Measurements from ENCODE around the gene ERI3. TPM values are rescaled to one million over a fixed set of nuclear protein-coding genes. Genes with fewer than 3 reads are reported as not detected.

ERI3 gene
- total and polyA plus RNA-seq, 2 of the 13 experiments (the other 11 are each of a cell fraction or from before 2014, with no cell fraction given), result 35.6 to 35.9 TPM

DNA sequence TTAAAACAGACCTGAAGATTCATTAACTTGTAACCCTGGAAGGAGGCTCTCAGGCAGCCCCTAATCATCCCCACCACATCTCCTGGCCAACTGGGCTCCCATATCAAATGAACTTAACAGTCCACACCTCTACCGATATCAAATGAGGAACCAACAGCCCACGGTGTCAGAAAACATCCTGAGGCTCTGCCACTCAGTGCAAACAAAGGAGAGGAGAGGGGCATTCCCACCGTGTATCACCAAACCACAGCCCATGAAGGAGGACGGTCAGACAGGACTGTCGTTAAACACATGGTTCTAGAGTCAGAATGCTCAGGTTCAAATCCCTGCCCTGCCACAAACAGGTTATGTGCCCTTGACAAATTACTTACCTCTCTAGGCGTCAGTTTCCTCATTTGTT is 52.5 kb downstream of the ERI3 start:
- in situ Hi-C loops (cut with HindIII; ENCODE audit: extremely low pct_ligation_motif_present, low pct_unique_long_range_greater_than_20kb) (no loop called here), intact Hi-C loops (cut with micrococcal nuclease; ENCODE audit: unreplicated experiment) (no loop called here)
- Histone ChIP-seq H3K4me3 (replicated peaks in 1 of 3; ENCODE audit: insufficient read depth in 1 of 3, low read depth in 2 of 3, low read length in 3 of 3) (no peak overlapping the region), H3K9ac (ENCODE audit: insufficient read depth, low read depth, low read length) (no peak overlapping the region), H2AFZ (ENCODE audit: low read length) (no peak overlapping the region), H3K4me1 (ENCODE audit: insufficient read depth, low read length) (peaks cover 23% of the 10 kb centered on the region), H3K4me2 (ENCODE audit: low read depth, low read length) (no peak overlapping the region), H3K27ac (ENCODE audit: extremely low read length, insufficient read depth, low read length) (no peak overlapping the region), H3K36me3 (replicated peaks in 1 of 2; ENCODE audit: control insufficient read depth in 1 of 2, insufficient read depth in 2 of 2, low read length in 2 of 2) (peaks cover 24 to 45% of the 10 kb centered on the region in 2 experiments), H3K79me2 (ENCODE audit: insufficient read depth, low read length) (no peaks in the 10 kb centered on the region), H3K9me3 (ENCODE audit: low read length) (no peaks in the 10 kb centered on the region), H4K20me1 (ENCODE audit: insufficient read depth, low read length) (no peaks in the 10 kb centered on the region), H3K27me3 (ENCODE audit: control insufficient read depth in 1 of 2, insufficient read depth in 2 of 2, low read length in 2 of 2) (no peaks in the 10 kb centered on the region)
- DNase-seq (ENCODE audit: low spot score) (no peak), ATAC-seq (no peak), FAIRE-seq (no peak)
- ChIA-PET CTCF (ENCODE audit: low intra/inter-chr PET ratio, low total read pairs) (no interaction called here), POLR2A (no interaction called here)
- BruUV-seq (replicated peaks), result no TSS peak
- WGBS (ENCODE audit: low lambda C conversion rate), result 94% methylated on average over 6 of the region's 6 CpGs
- TF ChIP-seq, protein P1, sequence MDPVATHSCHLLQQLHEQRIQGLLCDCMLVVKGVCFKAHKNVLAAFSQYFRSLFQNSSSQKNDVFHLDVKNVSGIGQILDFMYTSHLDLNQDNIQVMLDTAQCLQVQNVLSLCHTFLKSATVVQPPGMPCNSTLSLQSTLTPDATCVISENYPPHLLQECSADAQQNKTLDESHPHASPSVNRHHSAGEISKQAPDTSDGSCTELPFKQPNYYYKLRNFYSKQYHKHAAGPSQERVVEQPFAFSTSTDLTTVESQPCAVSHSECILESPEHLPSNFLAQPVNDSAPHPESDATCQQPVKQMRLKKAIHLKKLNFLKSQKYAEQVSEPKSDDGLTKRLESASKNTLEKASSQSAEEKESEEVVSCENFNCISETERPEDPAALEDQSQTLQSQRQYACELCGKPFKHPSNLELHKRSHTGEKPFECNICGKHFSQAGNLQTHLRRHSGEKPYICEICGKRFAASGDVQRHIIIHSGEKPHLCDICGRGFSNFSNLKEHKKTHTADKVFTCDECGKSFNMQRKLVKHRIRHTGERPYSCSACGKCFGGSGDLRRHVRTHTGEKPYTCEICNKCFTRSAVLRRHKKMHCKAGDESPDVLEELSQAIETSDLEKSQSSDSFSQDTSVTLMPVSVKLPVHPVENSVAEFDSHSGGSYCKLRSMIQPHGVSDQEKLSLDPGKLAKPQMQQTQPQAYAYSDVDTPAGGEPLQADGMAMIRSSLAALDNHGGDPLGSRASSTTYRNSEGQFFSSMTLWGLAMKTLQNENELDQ (CRISPR knock-in tag; IDR thresholded peaks at IDR 0.05; ENCODE audit: borderline replicate concordance), result no peak
- TF ChIP-seq CREB1 (IDR thresholded peaks at IDR 0.05) (no peak), CREB1 (CRISPR knock-in tag; IDR thresholded peaks at IDR 0.05) (no peak), KLF6 (CRISPR knock-in tag; IDR thresholded peaks at IDR 0.05) (no peak), NFAT5 (CRISPR knock-in tag; IDR thresholded peaks at IDR 0.05) (no peak), GATA4 (IDR thresholded peaks at IDR 0.05; ENCODE audit: borderline replicate concordance, low read depth) (no peak), FOXP1 (IDR thresholded peaks at IDR 0.05) (no peak), FOXP1 (CRISPR knock-in tag; IDR thresholded peaks at IDR 0.05) (no peak), SP1 (IDR thresholded peaks at IDR 0.05) (no peak), SP1 (CRISPR knock-in tag; IDR thresholded peaks at IDR 0.05) (no peak), ZNF136 (CRISPR knock-in tag; IDR thresholded peaks at IDR 0.05; ENCODE audit: low read depth) (no peak), ONECUT2 (CRISPR knock-in tag; IDR thresholded peaks at IDR 0.05) (no peak), GABPB1 (CRISPR knock-in tag; IDR thresholded peaks at IDR 0.05) (no peak), MEF2D (CRISPR knock-in tag; IDR thresholded peaks at IDR 0.05) (no peak)
- TF ChIP-seq, protein P2, sequence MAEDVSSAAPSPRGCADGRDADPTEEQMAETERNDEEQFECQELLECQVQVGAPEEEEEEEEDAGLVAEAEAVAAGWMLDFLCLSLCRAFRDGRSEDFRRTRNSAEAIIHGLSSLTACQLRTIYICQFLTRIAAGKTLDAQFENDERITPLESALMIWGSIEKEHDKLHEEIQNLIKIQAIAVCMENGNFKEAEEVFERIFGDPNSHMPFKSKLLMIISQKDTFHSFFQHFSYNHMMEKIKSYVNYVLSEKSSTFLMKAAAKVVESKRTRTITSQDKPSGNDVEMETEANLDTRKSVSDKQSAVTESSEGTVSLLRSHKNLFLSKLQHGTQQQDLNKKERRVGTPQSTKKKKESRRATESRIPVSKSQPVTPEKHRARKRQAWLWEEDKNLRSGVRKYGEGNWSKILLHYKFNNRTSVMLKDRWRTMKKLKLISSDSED (CRISPR knock-in tag; IDR thresholded peaks at IDR 0.05), result no peak
- TF ChIP-seq, protein P3, sequence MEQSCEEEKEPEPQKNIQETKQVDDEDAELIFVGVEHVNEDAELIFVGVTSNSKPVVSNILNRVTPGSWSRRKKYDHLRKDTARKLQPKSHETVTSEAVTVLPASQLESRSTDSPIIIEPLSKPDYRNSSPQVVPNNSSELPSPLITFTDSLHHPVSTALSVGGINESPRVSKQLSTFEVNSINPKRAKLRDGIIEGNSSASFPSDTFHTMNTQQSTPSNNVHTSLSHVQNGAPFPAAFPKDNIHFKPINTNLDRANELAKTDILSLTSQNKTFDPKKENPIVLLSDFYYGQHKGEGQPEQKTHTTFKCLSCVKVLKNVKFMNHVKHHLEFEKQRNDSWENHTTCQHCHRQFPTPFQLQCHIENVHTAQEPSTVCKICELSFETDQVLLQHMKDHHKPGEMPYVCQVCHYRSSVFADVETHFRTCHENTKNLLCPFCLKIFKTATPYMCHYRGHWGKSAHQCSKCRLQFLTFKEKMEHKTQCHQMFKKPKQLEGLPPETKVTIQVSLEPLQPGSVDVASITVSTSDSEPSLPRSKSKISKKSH (CRISPR knock-in tag; IDR thresholded peaks at IDR 0.05; ENCODE audit: borderline replicate concordance), result no peak
